Psoas muscle (tissue), 8 donors: ENCODE measurements around the gene HDAC5. TPM values are rescaled to one million over a fixed set of nuclear protein-coding genes. Genes with fewer than 3 reads are reported as not detected.

Source experiments
- ATAC-seq, 4 donors: fragments of 200-7000 bp; cut with Tn5 transposase; one replicate each; pipeline ENCODE4 v1.9.1; 2020; ENCODE audit warnings: moderate library complexity in 3 of 4, mild to moderate bottlenecking in 2 of 4
- DNase-seq, 2 donors: peaks; one replicate each; pipeline ENCODE4 v3.0.0-alpha.2; 2020
- H3K27ac ChIP-seq: fragments of 200-600 bp; one replicate; pipeline ENCODE4 v1.8.0; 2022
- H3K27me3 ChIP-seq, 3 donors: fragments of 200-600 bp in 1 of 3; one replicate each; pipeline versions ENCODE4 v1.6.1 to v1.8.0; 2013 to 2022; ENCODE audit warnings: low read length in 2 of 3, mild to moderate bottlenecking in 2 of 3, moderate library complexity in 1 of 3; ENCODE audit not compliant: insufficient read depth in 3 of 3
- H3K36me3 ChIP-seq, 2 donors: fragments of 200-600 bp in 1 of 2; one replicate each; pipeline versions ENCODE4 v1.6.1 to v1.8.0; 2013 to 2022; ENCODE audit warnings: low read depth in 1 of 2, mild to moderate bottlenecking in 1 of 2, moderate library complexity in 1 of 2; ENCODE audit not compliant: insufficient read depth in 1 of 2
- H3K4me1 ChIP-seq: fragments of 200-600 bp; one replicate; pipeline ENCODE4 v1.8.0; 2022
- H3K4me3 ChIP-seq: fragments of 200-600 bp; one replicate; pipeline ENCODE4 v1.8.0; 2022; ENCODE audit warnings: mild to moderate bottlenecking
- H3K9me3 ChIP-seq: fragments of 200-600 bp; one replicate; pipeline ENCODE4 v1.8.0; 2022
- WGBS, 3 donors: extraction: QIAGEN DNeasy Blood & Tissue Kit; methylation state at CpG; one replicate each; pipeline versions ENCODE4 v1.1.6 to v1.1.7; 2013; 5-methylcytosine and 5-hydroxymethylcytosine counted together
- intact Hi-C, 2 donors: fragments of 100-400 bp; cut with DNase I; formaldehyde crosslinking; loops; one replicate each; pipeline versions ENCODE4 v1.11.0 to v1.14.2; 2022
- polyA plus RNA-seq, 3 donors: library from polyadenylated mRNA; stranded (reverse); fragments of 200-250 nt; gene quantifications; one replicate each; pipeline ENCODE4 v1.2.3, GENCODE V29; 2013
- total RNA-seq, 4 donors: library from RNA; stranded (reverse); fragmentation: NEBNext Ultra II Directional in 2 of 4; extraction: Animal tissue kit (Norgen Biotek cat#: 25700) in 2 of 4; gene quantifications; one replicate each; pipeline versions ENCODE4 v1.2.1 to v1.2.4, GENCODE V29; 2021 to 2023
- TF ChIP-seq, protein P1 (sequence below): fragments of 200-600 bp; IDR thresholded peaks from one replicate; pipeline ENCODE4 v1.8.0; 2022; ENCODE audit warnings: antibody characterized with exemption
- donor health status: healthy with polysubstance abuse.
- donor health status: DM: no; HTN: no; CAD: no; lungs with moderate emphysema.
- donor health status: Bipolar disorder and iron deficiency.
- donor health status: healthy.
- donor health status: DM: yes; HTN: yes; CAD: no.
- donor health status: DM: no; HTN: no; CAD: no.
- donor health status: DM: no; HTN: no; CAD: no.
- donor health status: DM: yes; HTN: yes; CAD: no.

HDAC5 gene
- total and polyA plus RNA-seq, 7 donors = 8.8 to 75.6 (median 35.8) TPM

DNA sequence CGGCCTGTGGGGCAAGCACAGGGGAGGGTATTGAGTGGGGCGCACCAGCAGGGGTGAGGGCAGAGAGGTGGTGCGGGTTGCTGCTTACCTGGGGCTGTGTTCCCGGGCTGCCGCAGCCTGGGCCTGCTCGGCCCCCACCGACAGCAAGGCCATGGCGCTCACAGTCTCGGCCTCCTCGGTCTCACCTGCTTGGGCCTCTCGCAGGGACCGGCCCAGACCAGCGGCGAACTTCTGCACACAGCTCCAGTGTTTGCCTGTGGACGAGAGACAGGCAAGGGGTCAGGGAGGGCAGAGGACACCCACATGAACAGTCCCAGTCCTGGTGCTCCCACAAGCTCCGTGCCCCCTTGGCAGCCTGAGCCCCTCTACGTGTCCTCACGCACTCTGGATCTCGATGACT, 45.0 kb downstream of the HDAC5 start:
- ATAC-seq = no peak
- H3K36me3 ChIP-seq = peaks cover 5 to 94% of the 10 kb centered on the region in 2 donors
- H3K27me3 ChIP-seq = no peaks in the 10 kb centered on the region
- no peak for DNase-seq
- 83 to 88% (median 87%) methylated on average over 17 to 19 of the region's 19 CpGs for WGBS, 3 donors
- no peaks in the 10 kb centered on the region for H3K9me3 ChIP-seq
- no peak overlapping the region for H3K27ac ChIP-seq
- H3K4me1 ChIP-seq = no peaks in the 10 kb centered on the region
- TF ChIP-seq, protein P1, sequence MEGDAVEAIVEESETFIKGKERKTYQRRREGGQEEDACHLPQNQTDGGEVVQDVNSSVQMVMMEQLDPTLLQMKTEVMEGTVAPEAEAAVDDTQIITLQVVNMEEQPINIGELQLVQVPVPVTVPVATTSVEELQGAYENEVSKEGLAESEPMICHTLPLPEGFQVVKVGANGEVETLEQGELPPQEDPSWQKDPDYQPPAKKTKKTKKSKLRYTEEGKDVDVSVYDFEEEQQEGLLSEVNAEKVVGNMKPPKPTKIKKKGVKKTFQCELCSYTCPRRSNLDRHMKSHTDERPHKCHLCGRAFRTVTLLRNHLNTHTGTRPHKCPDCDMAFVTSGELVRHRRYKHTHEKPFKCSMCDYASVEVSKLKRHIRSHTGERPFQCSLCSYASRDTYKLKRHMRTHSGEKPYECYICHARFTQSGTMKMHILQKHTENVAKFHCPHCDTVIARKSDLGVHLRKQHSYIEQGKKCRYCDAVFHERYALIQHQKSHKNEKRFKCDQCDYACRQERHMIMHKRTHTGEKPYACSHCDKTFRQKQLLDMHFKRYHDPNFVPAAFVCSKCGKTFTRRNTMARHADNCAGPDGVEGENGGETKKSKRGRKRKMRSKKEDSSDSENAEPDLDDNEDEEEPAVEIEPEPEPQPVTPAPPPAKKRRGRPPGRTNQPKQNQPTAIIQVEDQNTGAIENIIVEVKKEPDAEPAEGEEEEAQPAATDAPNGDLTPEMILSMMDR = no peak
- intact Hi-C loops = no loop called here
- no peak overlapping the region for H3K4me3 ChIP-seq

DNA sequence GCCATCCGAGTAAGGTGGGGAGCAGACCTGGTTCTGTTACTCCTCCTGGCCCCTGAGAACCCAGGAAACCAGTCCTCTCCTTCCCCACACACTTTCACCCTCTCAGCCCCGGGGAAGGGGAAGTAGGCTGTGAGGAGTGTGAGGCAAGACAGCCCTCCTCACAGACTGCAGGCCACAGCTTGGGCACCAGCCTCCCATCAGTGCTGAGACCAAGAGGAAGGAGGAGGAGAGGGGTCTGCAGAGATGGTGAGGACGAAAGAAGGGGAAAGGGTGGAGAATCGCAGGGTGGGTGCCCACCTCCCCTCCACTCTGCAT, 45.9 kb downstream of the HDAC5 start:
- Histone ChIP-seq H3K27ac (no peak overlapping the region), H3K4me3 (no peak overlapping the region), H3K36me3 (peaks cover 4 to 85% of the 10 kb centered on the region in 2 donors), H3K4me1 (no peaks in the 10 kb centered on the region), H3K9me3 (no peaks in the 10 kb centered on the region), H3K27me3 (no peaks in the 10 kb centered on the region)
- intact Hi-C loops = no loop called here
- TF ChIP-seq, protein P1 = no peak
- ATAC-seq (no peak), DNase-seq (no peak)
- 61 to 66% (median 61%) methylated on average over 3 to 4 of the region's 4 CpGs for WGBS, 3 donors

DNA sequence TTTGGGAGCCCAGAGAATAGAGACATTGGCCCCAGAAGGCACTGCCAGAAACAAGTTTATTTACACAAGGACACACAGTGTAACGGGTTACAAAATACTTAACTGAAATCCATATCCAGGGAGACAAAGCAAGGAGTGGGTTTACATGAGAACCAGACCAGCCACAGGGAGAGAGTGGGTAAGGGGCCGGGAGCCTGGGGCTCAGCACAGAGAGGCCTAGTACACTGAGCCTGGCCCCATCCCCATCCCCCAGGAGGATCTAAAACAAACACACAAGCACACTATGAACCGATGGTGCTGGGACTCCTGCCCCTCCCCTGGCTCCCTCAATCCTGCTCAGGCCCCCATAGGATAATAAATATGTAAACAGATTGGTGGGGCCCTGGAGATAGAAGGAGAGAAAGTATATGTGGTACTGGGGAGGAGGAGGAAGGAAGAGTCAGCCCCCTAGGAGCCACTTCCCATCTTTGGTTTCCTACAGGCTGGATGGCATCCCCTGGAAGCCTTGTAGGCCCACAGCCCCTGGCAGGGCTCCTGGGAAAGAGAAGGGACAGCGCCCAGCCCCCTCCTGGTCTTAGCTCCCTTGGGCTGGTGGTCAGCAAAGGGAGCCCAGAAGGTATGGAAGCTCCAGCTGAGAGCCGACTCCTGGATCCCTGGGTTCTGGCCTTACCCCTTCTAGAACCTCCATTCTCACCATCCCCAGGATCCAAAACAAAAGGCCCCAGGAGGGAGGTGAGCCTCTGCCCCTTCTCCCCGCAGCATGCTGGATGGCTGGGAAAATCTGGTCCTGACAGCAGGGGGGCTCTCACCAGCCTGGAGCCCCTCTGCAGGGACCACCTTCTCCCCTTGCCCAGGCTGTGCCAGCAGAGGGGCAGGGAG, 46.5 kb downstream of the HDAC5 start:
- H3K27ac ChIP-seq = no peak overlapping the region
- TF ChIP-seq, protein P1 = no peak
- H3K36me3 ChIP-seq = peaks cover 0 to 79% of the 10 kb centered on the region in 2 donors
- no peak overlapping the region for H3K4me3 ChIP-seq
- no peaks in the 10 kb centered on the region for H3K27me3 ChIP-seq
- DNase-seq = no peak
- no peak for ATAC-seq
- intact Hi-C loops = no loop called here
- H3K9me3 ChIP-seq = no peaks in the 10 kb centered on the region
- 67 to 70% (median 68%) methylated on average over 6 of the region's 6 CpGs for WGBS, 3 donors
- peaks cover 4% of the 10 kb centered on the region for H3K4me1 ChIP-seq

DNA sequence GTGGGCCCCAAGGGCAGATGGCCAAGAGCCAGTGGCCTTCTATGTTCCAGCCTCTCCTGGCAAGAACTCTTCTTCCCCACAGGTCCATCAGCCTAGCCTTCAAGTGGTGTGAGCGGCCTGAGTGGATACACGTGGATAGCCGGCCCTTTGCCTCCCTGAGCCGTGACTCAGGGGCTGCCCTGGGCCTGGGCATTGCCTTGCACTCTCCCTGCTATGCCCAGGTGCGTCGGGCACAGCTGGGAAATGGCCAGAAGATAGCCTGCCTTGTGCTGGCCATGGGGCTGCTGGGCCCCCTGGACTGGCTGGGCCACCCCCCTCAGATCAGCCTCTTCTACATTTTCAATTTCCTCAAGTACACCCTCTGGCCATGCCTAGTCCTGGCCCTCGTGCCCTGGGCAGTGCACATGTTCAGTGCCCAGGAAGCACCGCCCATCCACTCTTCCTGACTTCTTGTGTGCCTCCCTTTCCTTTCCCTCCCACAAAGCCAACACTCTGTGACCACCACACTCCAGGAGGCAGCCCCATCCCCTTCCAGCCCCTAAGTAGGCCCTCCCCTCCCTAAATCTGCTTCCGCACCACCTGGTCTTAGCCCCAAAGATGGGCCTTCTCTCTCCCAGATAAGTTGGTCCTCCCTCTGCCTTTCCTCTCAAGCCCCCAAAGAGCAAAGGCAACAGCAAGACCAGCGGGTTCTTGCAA, 47.7 kb downstream of the HDAC5 start:
- no peak overlapping the region for H3K27ac ChIP-seq
- intact Hi-C loops = no loop called here

More for the DNA sequence above, 47.7 kb downstream of the HDAC5 start:
- DNase-seq = no peak
- TF ChIP-seq, protein P1 = no peak
- no peak overlapping the region for H3K4me3 ChIP-seq
- no peak for ATAC-seq
- 68 to 83% (median 69%) methylated on average over 9 to 10 of the region's 10 CpGs for WGBS, 3 donors
- peaks cover 0 to 67% of the 10 kb centered on the region in 2 donors for H3K36me3 ChIP-seq
- no peaks in the 10 kb centered on the region for H3K27me3 ChIP-seq
- no peaks in the 10 kb centered on the region for H3K9me3 ChIP-seq
- H3K4me1 ChIP-seq = peaks cover 13% of the 10 kb centered on the region
